Suprapubic skin (tissue), 4 donors: Measurements from ENCODE around the gene APOC4. TPM values are rescaled to one million over a fixed set of nuclear protein-coding genes. Genes with fewer than 3 reads are reported as not detected.

ENCODE experiments used
- DNase-seq, 2 donors: peaks; one replicate each; pipeline ENCODE4 v3.0.0-alpha.2; 2019; ENCODE audit warnings: low spot score in 2 of 2
- H3K27ac ChIP-seq: fragments of 200-600 bp; sonication (generic); one replicate; pipeline ENCODE4 v1.5.1; 2019
- H3K27me3 ChIP-seq: fragments of 200-600 bp; sonication (generic); one replicate; pipeline ENCODE4 v1.5.1; 2019
- H3K36me3 ChIP-seq: fragments of 200-600 bp; sonication (generic); one replicate; pipeline ENCODE4 v1.5.1; 2019
- H3K4me1 ChIP-seq: fragments of 200-600 bp; sonication (generic); one replicate; pipeline ENCODE4 v1.5.1; 2019
- H3K4me3 ChIP-seq: fragments of 200-600 bp; sonication (generic); one replicate; pipeline ENCODE4 v1.5.1; 2019; ENCODE audit warnings: mild to moderate bottlenecking
- H3K9me3 ChIP-seq: fragments of 200-600 bp; sonication (generic); one replicate; pipeline ENCODE4 v1.5.1; 2019
- CTCF ChIP-seq, 2 donors: fragments of 200-600 bp in 1 of 2; fragments of 450-650 bp in 1 of 2; sonication (generic) in 1 of 2; IDR thresholded peaks; one replicate each; pipeline ENCODE4 v1.5.1; 2016 to 2019; ENCODE audit warnings: antibody characterized with exemption in 2 of 2, mild to moderate bottlenecking in 1 of 2, moderate library complexity in 1 of 2
- EP300 ChIP-seq: sonication (generic); formaldehyde crosslinking; IDR thresholded peaks from one replicate; pipeline ENCODE4 v1.6.1; 2017; ENCODE audit warnings: antibody characterized with exemption
- POLR2A ChIP-seq, 2 donors: fragments of 450-650 bp; IDR thresholded peaks; one replicate each; pipeline ENCODE4 v1.6.1; 2017; ENCODE audit warnings: antibody characterized with exemption in 2 of 2, mild to moderate bottlenecking in 2 of 2, moderate library complexity in 2 of 2
- POLR2AphosphoS5 ChIP-seq, 3 donors: sonication (generic); formaldehyde crosslinking; IDR thresholded peaks; one replicate each; pipeline ENCODE4 v1.6.1; 2017; ENCODE audit warnings: antibody characterized with exemption in 3 of 3
- WGBS: methylation state at CpG from one replicate; pipeline ENCODE4 v1.1.5; 2018; 5-methylcytosine and 5-hydroxymethylcytosine counted together
- total RNA-seq, 4 donors: library from RNA; depleted of rRNA; stranded (reverse); fragments of >200 nt; gene quantifications; one replicate each; pipeline ENCODE4 v1.1.0, GENCODE V29; 2016

APOC4 gene
- total RNA-seq, 4 donors from 2014 or later, result not detected

- no peaks in the 10 kb centered on the region for H3K9me3 ChIP-seq
- H3K27ac ChIP-seq, result no peak overlapping the region
- peaks cover 80% of the 10 kb centered on the region for H3K36me3 ChIP-seq
- H3K4me3 ChIP-seq, result no peak overlapping the region
- TF ChIP-seq CTCF (IDR thresholded peaks at IDR 0.05) (no peak), POLR2A (IDR thresholded peaks at IDR 0.05) (no peak), EP300 (no peak), POLR2AphosphoS5 (IDR thresholded peaks at IDR 0.05) (no peak)
- DNase-seq, result no peak
- 91% methylated on average over 19 of the region's 21 CpGs for WGBS
- H3K4me1 ChIP-seq, result no peaks in the 10 kb centered on the region
- H3K27me3 ChIP-seq, result no peaks in the 10 kb centered on the region
These were observed 32.1 kb downstream of the APOC4 start for GRCh38 chr19:44973982-44974735.

- Histone ChIP-seq H3K27me3 (no peaks in the 10 kb centered on the region), H3K27ac (no peak overlapping the region), H3K4me1 (no peaks in the 10 kb centered on the region), H3K4me3 (no peak overlapping the region), H3K36me3 (peaks cover 80% of the 10 kb centered on the region), H3K9me3 (no peaks in the 10 kb centered on the region)
- TF ChIP-seq POLR2AphosphoS5 (IDR thresholded peaks at IDR 0.05) (no peak), EP300 (no peak), CTCF (IDR thresholded peaks at IDR 0.05) (no peak), POLR2A (IDR thresholded peaks at IDR 0.05) (no peak)
- WGBS, result 87% methylated on average over 5 of the region's 5 CpGs
- DNase-seq, result no peak
These were observed 32.8 kb downstream of the APOC4 start for GRCh38 chr19:44974857-44975256.

- no peak for TF ChIP-seq POLR2AphosphoS5 (IDR thresholded peaks at IDR 0.05)
- no peak for TF ChIP-seq CTCF (IDR thresholded peaks at IDR 0.05)
- no peak for TF ChIP-seq POLR2A (IDR thresholded peaks at IDR 0.05)
- no peak for TF ChIP-seq EP300
- H3K4me3 ChIP-seq, result no peak overlapping the region
- no peak overlapping the region for H3K27ac ChIP-seq
- no peaks in the 10 kb centered on the region for H3K9me3 ChIP-seq
- no peaks in the 10 kb centered on the region for H3K4me1 ChIP-seq
- WGBS, result 95% methylated on average over 4 of the region's 4 CpGs
- no peak for DNase-seq
- H3K36me3 ChIP-seq, result peaks cover 80% of the 10 kb centered on the region
- no peaks in the 10 kb centered on the region for H3K27me3 ChIP-seq
These were observed 33.4 kb downstream of the APOC4 start for GRCh38 chr19:44975444-44975843.

- Histone ChIP-seq H3K4me3 (no peak overlapping the region), H3K4me1 (no peaks in the 10 kb centered on the region), H3K27ac (no peak overlapping the region), H3K27me3 (no peaks in the 10 kb centered on the region), H3K36me3 (peaks cover 93% of the 10 kb centered on the region), H3K9me3 (no peaks in the 10 kb centered on the region)
- DNase-seq, result no peak
- no peak for TF ChIP-seq POLR2AphosphoS5 (IDR thresholded peaks at IDR 0.05)
- TF ChIP-seq POLR2A (IDR thresholded peaks at IDR 0.05), result no peak
- no peak for TF ChIP-seq CTCF (IDR thresholded peaks at IDR 0.05)
- no peak for TF ChIP-seq EP300
- 88% methylated on average over 9 of the region's 9 CpGs for WGBS
These were observed 42.0 kb downstream of the APOC4 start for GRCh38 chr19:44984005-44984404.

GRCh38 chr19:44985445-44985844 lies 43.4 kb downstream of the APOC4 start:
- H3K36me3 ChIP-seq, result peaks cover 88% of the 10 kb centered on the region

More at GRCh38 chr19:44985445-44985844, 43.4 kb downstream of the APOC4 start:
- TF ChIP-seq EP300 (no peak), CTCF (IDR thresholded peaks at IDR 0.05) (no peak), POLR2AphosphoS5 (IDR thresholded peaks at IDR 0.05) (no peak), POLR2A (IDR thresholded peaks at IDR 0.05) (no peak)
- no peak overlapping the region for H3K27ac ChIP-seq
- H3K27me3 ChIP-seq, result no peaks in the 10 kb centered on the region
- WGBS, result 100% methylated on average over 1 of the region's 4 CpGs
- no peak for DNase-seq
- H3K4me3 ChIP-seq, result no peak overlapping the region
- H3K9me3 ChIP-seq, result no peaks in the 10 kb centered on the region
- H3K4me1 ChIP-seq, result no peaks in the 10 kb centered on the region
